GM12878 (cell line): ENCODE data around the gene ABCA3. TPM values are rescaled to one million over a fixed set of nuclear protein-coding genes. Genes with fewer than 3 reads are reported as not detected.
A peak's percentile ranks its signal among the peaks of the same experiment; 100 is the strongest.

Source experiments
- ATAC-seq: fragments of 200-7000 bp; cut with Tn5 transposase; 3 replicates; pipeline ENCODE4 v1.9.1; 2020; ENCODE audit warnings: mild to moderate bottlenecking, moderate library complexity
- BruUV-seq: library from RNA; stranded (reverse); fragments of 400-500 nt; replicated peaks from 2 replicates; lab custom pipeline; 2021; lab: Mats Ljungman, UMichigan
- CTCF ChIA-PET: fragments of 300-600 bp; sonication (Branson Sonifier 250); formaldehyde crosslinking; extraction: SDS; loops from one replicate; lab custom pipeline; 2021; ENCODE audit warnings: inconsistent platforms; lab: Yijun Ruan, JAX
- POLR2A ChIA-PET: fragments of 350-600 bp; formaldehyde crosslinking; extraction: SDS; loops from one replicate; lab custom pipeline; 2021; ENCODE audit warnings: inconsistent platforms; lab: Charles Lee
- RAD21 ChIA-PET: fragments of 300-600 bp; sonication (Branson Sonifier 250); formaldehyde crosslinking; loops from one replicate; lab custom pipeline; 2023; ENCODE audit warnings: antibody characterized with exemption; ENCODE audit not compliant: unreplicated experiment; lab: Charles Lee
- SMC1A ChIA-PET: fragments of 300-600 bp; sonication (Branson Sonifier 250); formaldehyde crosslinking; loops from one replicate; lab custom pipeline; 2023; ENCODE audit not compliant: unreplicated experiment, uncharacterized antibody; lab: Charles Lee
- DNase-seq: peaks from one replicate; pipeline ENCODE4 v3.0.0-alpha.2; 2011; ENCODE audit warnings: low read depth, low spot score
- FAIRE-seq: peaks from 3 replicates; lab custom pipeline; 2011; peaks lifted over from hg19 to GRCh38; lab: Jason Lieb, UNC
- H2AFZ ChIP-seq: 2 replicates; pipeline ENCODE4 v1.6.0; 2011; ENCODE audit warnings: low read depth, low read length, control low read depth; ENCODE audit not compliant: control insufficient read depth
- H3K27ac ChIP-seq: 2 replicates; pipeline ENCODE4 v1.5.1; 2011; ENCODE audit warnings: control low read depth; ENCODE audit not compliant: control insufficient read depth, insufficient read depth
- H3K27me3 ChIP-seq, 2 experiments: replicated peaks in 1 of 2; 2 replicates each; pipeline versions ENCODE4 v1.6.0 to v1.6.1; 2011; ENCODE audit warnings: low read length in 1 of 2; ENCODE audit not compliant: control insufficient read depth in 2 of 2, insufficient read depth in 2 of 2
- H3K36me3 ChIP-seq, 2 experiments: 2 replicates each; pipeline ENCODE4 v1.5.1; 2011; ENCODE audit warnings: low read length in 1 of 2; ENCODE audit not compliant: control insufficient read depth in 2 of 2, insufficient read depth in 2 of 2
- H3K4me1 ChIP-seq: 2 replicates; pipeline ENCODE4 v1.6.1; 2011; ENCODE audit warnings: mild to moderate bottlenecking, low read length, moderate library complexity, mixed read lengths; ENCODE audit not compliant: control insufficient read depth, insufficient read depth
- H3K4me2 ChIP-seq: 2 replicates; pipeline ENCODE4 v1.6.0; 2011; ENCODE audit warnings: control low read depth; ENCODE audit not compliant: control insufficient read depth, insufficient read depth
- H3K4me3 ChIP-seq: fragments of 200-600 bp; sonication (generic); 2 replicates; pipeline ENCODE4 v1.5.1; 2016
- H3K79me2 ChIP-seq: 2 replicates; pipeline ENCODE4 v1.6.0; 2011; ENCODE audit warnings: low read length; ENCODE audit not compliant: control insufficient read depth, insufficient read depth
- H3K9ac ChIP-seq: 2 replicates; pipeline ENCODE4 v1.8.0; 2011; ENCODE audit warnings: low read length, control low read depth, mixed read lengths; ENCODE audit not compliant: control insufficient read depth, insufficient read depth
- H3K9me3 ChIP-seq: replicated peaks from 3 replicates; pipeline ENCODE4 v1.5.1; 2011; ENCODE audit warnings: mild to moderate bottlenecking, low read length; ENCODE audit not compliant: control insufficient read depth, insufficient read depth
- H4K20me1 ChIP-seq: 2 replicates; pipeline ENCODE4 v1.6.0; 2011; ENCODE audit not compliant: control insufficient read depth, insufficient read depth
- BHLHE40 ChIP-seq, 2 experiments: fragments of 450-650 bp in 1 of 2; IDR thresholded peaks; 2 replicates each; pipeline ENCODE4 v1.6.1; 2011 to 2017; ENCODE audit warnings: low read depth in 2 of 2, borderline replicate concordance in 1 of 2, improper control_type of control experiment in 1 of 2, low read length in 1 of 2, mild to moderate bottlenecking in 1 of 2
- POLR2A ChIP-seq: IDR thresholded peaks from 2 replicates; pipeline ENCODE4 v1.6.1; 2011; ENCODE audit warnings: low read depth, mild to moderate bottlenecking, low read length
- SIX5 ChIP-seq: IDR thresholded peaks from 2 replicates; pipeline ENCODE4 v1.6.1; 2011; ENCODE audit warnings: mild to moderate bottlenecking, low read depth, low read length, moderate library complexity; ENCODE audit not compliant: severe bottlenecking
- SRF ChIP-seq, 2 experiments: IDR thresholded peaks; 2 replicates each; pipeline ENCODE4 v1.6.1; 2011; ENCODE audit warnings: low read depth in 2 of 2, low read length in 2 of 2, mild to moderate bottlenecking in 1 of 2, moderate library complexity in 1 of 2
- WGBS: methylation state at CpG from one replicate; pipeline ENCODE4 v1.1.6; 2016; ENCODE audit warnings: low lambda C conversion rate; ENCODE audit not compliant: insufficient replicate concordance, insufficient coverage; ENCODE audit errors: missing lambda C conversion rate; 5-methylcytosine and 5-hydroxymethylcytosine counted together
- in situ Hi-C: fragments of 300-500 bp; cut with MboI; formaldehyde crosslinking; loops from 9 replicates; pipeline ENCODE4 v1.14.3; 2018; ENCODE audit warnings: mixed read lengths
- intact Hi-C: fragments of 100-400 bp; cut with micrococcal nuclease; formaldehyde crosslinking; loops from one replicate; pipeline ENCODE4 v1.14.2; 2022; ENCODE audit not compliant: unreplicated experiment
- polyA plus RNA-seq, 11 experiments: library from polyadenylated mRNA; depleted of rRNA in 4 of 11; unstranded in 6 of 11; stranded (reverse) in 5 of 11; fragments of >200 nt; fragmentation: Nextera tagmentation in 4 of 11; fragmentation: Illumina TruSeq in 1 of 11; extraction: Ambion mirVana in 4 of 11; extraction: Trizol in 1 of 11; gene quantifications; 1 replicate in 1 of 11; 2 replicates in 10 of 11; pipeline versions ENCODE4 v1.2.1 to v1.2.3, GENCODE V29; 2011 to 2016; ENCODE audit warnings: inconsistent platforms in 2 of 11, missing spikeins in 2 of 11, low read depth in 1 of 11
- total RNA-seq, 4 experiments: library from RNA; depleted of rRNA in 3 of 4; stranded (reverse); fragments of >200 nt in 3 of 4; fragmentation: Illumina TruSeq in 1 of 4; extraction: Trizol in 1 of 4; gene quantifications; 2 replicates each; pipeline versions ENCODE4 v1.2.1 to v1.2.3, GENCODE V29; 2013 to 2021

The ABCA3 gene
- total and polyA plus RNA-seq, 10 of the 15 experiments (the other 5 are each of a cell fraction or from before 2014, with no cell fraction given), result 0.71 to 17.6 (median 6.7) TPM

- no peak overlapping the region for H3K27ac ChIP-seq
- intact Hi-C loops (no loop called here), in situ Hi-C loops (no loop called here)
- ATAC-seq (peak; percentile 8; the same call in 1 of the 3 replicates), DNase-seq (no peak), FAIRE-seq (no peak)
- no peaks in the 10 kb centered on the region for H4K20me1 ChIP-seq
- RAD21 ChIA-PET, result interaction anchor here (0.7 kb wide), 1 partner anchor 367 kb away, joined by 4 read pairs; no protein-coding TSS in a partner anchor
- H3K79me2 ChIP-seq, result no peaks in the 10 kb centered on the region
- H3K36me3 ChIP-seq, result peaks cover 0 to 40% of the 10 kb centered on the region in 2 experiments; a peak in 3 of 4 replicates
- TF ChIP-seq SRF (IDR thresholded peaks at IDR 0.05; ENCODE audit: low read depth in 2 of 2, low read length in 2 of 2) (0 out of 4 replicates have a peak, but pooled peaks of 1 of the 2 experiments have one; percentile 15), POLR2A (peak; percentile 37), SIX5 (no peak), BHLHE40 (IDR thresholded peaks at IDR 0.05; ENCODE audit: borderline replicate concordance in 1 of 2, low read depth in 2 of 2, low read length in 1 of 2) (peak in 1 of 2 experiments; percentile 48; a peak in 2 of 4 replicates)
- SMC1A ChIA-PET, result no interaction called here
- no TSS peak for BruUV-seq
- H3K9me3 ChIP-seq, result no peaks in the 10 kb centered on the region
- CTCF ChIA-PET, result no interaction called here
- no peak overlapping the region for H3K9ac ChIP-seq
- H3K4me2 ChIP-seq, result no peak overlapping the region
- no peak overlapping the region for H3K4me3 ChIP-seq
- no peaks in the 10 kb centered on the region for H3K4me1 ChIP-seq
- POLR2A ChIA-PET, result no interaction called here
- 69% methylated on average over 43 of the region's 51 CpGs for WGBS
- H2AFZ ChIP-seq, result no peak overlapping the region
- H3K27me3 ChIP-seq, result no peaks in the 10 kb centered on the region
Measured at GRCh38 chr16:2233872-2234812, 106.4 kb downstream of the ABCA3 start.
